GM18861 (cell line): Measurements from ENCODE around the gene EMP2.
"Not testable (repeated sequence)": the region's sequence is repeated elsewhere in the genome, so short reads cannot be mapped to it uniquely, and the experiment has no call there.

Experiments
- ATAC-seq: cut with Tn5 transposase; IDR thresholded peaks from one replicate; pipeline ENCODE4 v1.9.1; 2021; ENCODE audit not compliant: unreplicated experiment

The EMP2 gene

DNA sequence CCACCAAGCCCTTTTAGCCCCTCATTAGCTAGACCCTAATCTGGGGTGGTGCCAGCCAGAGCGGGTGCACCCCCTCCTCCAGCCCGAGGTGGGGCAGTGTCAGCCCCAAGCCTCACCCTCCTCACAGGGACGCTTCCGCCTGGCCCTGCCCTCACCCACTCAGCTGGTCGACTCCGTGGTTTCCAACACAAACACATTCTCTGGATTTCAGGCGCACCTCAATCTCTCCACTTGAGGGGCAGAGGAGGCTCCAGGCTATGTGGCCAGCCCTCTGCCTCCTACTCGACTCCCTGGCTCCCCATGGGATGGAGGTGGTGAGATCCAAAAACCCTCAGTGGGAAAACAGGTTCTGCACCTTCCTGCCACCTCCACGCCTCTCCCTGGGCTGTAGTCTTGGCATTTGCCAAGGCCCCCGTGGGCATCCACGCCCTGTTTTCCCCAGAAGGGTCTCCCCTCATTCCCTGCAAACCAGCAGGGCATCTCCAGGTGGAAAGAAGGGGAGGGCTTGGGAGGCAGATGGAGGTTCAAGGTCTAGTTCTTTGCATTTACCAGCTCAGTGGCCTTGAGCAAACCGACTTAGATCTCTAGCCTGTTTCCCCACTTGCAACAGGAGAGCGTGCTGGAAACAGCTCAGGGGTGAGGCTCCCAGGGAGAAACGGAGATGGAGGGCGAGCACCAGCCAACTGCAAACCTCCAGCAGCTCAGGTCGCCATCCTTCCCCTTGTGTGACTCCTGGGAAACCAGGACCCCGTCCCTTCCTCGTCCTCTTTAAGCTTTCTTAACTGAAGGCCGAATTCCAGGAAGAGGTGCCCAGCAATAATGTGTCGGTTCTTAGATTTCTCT, 1.7 kb downstream of the EMP2 start:
- no peak for ATAC-seq

DNA sequence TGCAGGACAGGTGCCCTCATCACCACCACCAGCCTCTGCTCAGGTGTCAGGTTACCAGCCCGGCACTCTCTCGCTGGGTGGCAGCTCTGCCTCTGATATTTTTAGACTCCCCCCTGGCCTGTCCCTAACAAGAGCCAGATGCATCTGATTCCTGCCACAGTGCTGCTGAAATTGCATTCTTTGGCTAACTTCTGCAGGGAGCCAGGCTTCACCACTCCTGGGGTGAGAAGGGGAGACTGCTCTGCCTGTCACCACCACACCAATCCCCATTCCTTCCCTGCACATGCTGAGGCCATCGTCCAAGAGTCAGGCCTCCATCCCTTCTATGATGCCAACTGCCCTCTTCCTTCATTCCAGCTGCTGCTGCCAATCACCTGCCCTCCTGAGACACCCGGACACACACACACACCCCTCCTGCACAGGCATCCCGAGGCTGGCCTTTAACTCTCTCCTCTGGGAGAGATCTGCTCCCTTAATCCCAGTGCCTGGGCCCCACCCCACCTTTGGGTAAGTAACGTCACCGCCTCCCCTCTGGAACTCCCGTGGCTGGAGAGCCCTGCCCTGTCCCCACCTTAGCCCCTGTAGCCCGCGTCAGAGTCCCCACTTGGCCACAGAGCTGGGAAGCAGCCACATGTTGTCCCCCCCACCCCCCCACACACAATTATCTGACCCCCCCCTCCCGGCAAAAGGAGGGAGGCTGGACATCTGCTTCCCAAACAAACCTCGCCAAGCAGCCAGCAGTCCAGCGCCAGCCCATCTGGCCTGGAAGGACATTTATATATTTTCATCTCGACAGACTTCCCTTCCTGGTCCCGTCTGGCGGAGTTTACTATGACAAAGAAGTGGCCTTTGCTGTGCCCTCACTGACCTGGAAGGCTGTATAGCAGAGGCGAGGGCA, 2.8 kb downstream of the EMP2 start:
- no peak for ATAC-seq

DNA sequence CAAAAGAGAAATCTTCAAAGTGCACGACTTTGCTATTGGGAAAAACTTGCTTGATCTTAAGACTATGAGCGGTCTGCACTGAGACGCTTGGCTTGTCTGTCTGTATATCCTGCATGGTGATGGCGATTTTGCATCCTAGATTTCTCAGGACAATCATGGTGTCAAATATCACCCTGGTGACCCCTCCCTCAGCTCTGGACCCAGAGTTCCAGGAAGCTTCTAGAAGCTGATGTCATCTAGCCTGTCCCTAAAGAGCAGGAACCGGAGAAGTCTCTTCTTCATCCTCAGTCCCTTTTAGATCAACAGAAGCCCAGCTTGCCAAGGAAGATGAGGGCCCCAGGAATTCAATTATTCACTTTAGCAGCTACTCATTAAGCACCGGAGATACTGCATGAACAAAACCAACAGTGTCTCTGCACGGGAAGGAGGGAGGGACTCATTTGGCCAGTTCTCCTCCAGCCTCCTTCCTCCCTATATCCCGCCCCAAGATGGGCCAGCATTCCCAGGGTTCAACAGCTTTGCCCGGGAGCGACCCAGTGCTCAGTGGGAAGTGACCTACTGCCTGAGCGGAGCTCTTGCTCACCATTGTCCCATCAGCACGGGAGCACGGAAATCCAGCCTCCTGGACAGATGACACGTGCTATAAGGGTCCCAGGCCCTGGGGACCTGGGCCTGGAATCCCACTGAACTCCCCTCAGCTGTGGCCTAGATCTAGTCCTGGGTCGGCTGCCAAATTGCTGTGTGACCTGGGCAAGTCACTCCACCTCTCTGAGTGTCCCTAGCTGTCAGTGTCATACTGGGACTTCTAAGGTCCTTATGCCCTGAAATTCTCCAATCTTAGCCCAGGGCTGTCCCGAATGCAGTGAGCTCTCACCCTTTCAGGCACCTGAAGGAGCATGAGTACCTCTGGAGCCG, 3.8 kb downstream of the EMP2 start:
- no peak for ATAC-seq

DNA sequence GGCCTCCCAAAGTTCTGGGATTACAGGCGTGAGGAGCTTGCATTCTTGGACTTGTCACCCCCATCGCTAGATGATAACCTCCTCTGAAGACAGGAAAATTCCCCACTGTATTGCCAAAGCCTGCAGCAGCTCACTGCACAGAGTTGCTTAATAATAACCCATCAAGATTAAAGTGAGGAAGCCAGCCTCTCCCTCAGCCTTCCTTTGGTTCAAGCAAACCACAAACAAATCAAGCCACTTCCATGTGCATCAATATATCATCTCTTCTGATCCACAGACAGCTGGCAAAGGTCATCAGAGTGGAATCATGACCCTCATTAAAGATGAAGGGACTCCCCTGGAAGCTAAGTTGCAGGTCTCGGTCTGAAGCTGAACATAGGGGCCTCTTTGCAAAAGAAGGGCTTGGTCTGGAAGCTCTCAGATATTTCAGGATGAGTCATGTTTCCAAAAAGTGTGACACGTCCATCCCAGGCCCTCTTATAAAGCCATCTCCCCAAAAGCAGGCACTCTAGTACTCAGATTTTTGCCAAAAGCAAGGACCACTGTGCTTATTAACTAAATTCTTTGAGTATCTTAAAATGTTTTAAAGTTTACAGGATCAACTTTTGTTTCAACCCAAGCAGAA, 4.8 kb downstream of the EMP2 start:
- no peak for ATAC-seq

DNA sequence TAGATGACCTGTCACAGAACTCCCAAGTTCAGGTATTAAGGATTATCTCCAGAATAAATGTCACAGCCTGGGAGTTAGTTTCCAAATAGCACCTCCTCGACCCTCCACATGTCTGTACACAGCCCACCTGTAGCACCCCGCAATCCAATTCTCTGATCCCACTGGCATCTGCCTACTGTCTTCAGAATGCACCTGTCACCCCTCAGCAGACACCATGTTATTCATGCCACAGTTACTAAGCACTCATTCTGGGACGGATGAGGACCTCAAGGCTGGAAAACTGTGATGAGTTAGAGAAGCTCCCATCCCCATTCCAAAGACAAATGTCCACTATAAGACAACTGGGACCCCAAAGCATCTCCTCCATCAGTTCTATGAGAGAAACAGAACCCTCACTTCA, 7.8 kb downstream of the EMP2 start:
- no peak for ATAC-seq

GRCh38 chr16:10571354-10571753, 9.0 kb downstream of the EMP2 start:
- ATAC-seq: no peak

DNA sequence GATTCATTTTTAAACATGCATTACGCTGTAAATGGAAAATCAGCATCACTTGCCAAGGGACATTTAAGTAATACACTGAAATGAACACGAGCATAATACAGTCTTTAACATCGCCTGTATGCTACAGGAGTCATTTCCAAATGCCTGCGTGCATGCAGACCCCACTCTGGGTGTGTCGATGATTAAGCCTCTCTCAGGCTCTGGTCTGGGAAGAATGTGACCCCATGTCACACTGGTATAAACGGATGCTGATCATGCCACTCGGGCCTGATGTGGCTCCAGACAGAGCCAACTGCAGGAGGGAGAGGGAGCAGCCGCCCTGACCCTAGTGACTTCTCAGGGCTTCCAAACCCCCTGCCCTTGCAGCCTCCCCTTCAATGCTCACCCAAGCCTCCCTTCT, 10.8 kb downstream of the EMP2 start:
- ATAC-seq: no peak

GRCh38 chr16:10566613-10567012, 13.8 kb downstream of the EMP2 start:
- ATAC-seq: no peak

GRCh38 chr16:10565167-10565566, 15.2 kb downstream of the EMP2 start:
- ATAC-seq: no peak

DNA sequence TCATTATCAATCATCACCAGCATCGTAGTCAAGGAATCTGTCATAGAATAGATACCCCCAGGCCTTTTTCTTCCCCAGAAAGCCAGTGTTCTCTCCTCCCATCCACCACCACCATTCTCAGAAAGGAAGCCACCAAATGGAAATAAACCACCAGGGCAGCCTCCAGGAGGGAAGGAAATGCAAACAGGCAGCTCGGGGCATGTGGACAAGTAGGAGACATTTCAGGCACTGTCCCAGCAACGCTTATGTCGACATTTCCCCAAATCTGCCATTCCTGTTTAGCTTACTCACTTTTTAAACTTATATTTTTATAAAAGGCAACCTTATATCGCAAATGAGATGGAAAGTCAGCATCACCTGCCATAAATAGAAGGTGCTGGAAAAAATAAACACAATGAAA, 15.8 kb downstream of the EMP2 start:
- no peak for ATAC-seq

- no peak for ATAC-seq
These were observed 18.0 kb downstream of the EMP2 start for GRCh38 chr16:10562361-10562899.

DNA sequence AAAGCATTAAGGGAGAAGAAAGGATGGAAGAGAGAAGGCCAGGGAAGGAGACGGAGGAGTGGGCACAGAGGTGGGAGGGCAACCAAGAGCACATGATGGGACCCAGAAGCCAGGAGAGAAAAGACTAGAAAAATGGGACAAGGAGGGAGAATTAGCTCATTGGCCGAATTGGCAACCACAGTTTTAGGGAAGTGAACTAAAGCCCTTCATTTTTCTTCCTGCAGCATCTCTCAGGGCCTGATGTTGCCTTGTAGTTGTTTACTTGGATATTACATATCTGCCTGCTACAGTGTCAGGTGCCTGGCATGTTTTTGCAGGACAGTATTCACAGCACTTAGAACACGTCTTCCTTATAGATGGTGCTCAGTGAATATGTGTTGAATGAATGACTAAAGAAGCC, 19.0 kb downstream of the EMP2 start:
- no peak for ATAC-seq

DNA sequence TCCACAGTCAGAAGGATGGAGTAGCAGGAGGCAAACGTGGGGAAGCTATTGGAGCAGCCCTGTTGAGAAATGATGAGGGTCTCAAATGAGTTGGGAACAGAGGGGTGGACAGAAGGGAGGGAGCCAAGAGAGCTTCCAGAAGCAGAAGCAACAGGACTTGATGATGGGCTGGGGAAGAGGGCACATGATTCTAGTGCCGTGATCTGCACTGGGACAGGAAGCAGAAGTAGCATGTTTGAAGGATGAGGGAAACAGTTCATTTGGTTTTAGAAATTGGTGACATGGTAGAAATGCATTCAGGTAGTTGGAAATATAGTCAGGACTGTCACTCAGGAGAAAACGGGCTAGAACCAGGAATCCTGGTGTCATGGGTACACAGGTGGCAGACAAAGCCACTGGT, 19.4 kb downstream of the EMP2 start:
- ATAC-seq: no peak

- ATAC-seq: not testable (repeated sequence)
These were observed 20.6 kb downstream of the EMP2 start for GRCh38 chr16:10559792-10560191.

GRCh38 chr16:10558746-10559641, 21.4 kb downstream of the EMP2 start:
- no peak for ATAC-seq

DNA sequence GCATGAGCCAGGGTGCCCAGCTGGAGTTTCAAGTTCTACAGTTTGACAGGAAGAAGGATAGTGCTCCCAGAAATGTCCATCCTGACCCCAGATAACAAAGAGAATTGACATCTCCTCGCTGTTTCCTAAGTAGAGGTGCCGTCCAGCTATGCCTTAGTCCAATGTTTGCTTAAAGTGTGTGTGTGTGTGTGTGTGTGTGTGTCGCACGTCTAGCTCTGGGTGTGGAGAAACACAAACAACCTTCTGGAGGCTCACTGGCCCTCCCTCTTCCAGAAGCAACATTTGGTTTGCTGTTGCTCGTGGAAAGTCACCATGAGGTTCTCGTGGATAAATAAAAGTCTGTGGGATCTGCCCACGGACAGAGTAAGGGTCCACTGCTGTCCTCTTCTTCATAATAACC, 22.1 kb downstream of the EMP2 start:
- ATAC-seq: no peak

DNA sequence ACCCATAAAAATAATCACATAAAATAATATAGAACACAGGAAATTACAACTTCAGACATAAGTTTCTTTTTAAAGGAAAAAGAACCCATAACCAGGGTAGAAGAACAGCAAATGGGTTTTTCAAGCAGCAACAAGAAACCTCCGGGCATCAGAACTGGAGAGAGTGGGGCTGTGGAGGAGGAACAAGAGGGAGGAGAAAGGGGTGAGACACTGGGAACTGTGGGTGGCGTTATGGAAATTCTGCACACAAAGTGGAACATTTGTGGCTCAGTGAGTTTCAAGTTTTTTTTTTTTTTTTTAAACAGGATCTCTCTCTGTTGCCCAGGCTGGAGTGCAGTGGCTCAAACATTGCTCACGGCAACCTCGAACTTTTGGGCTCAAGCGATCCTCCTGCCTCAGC, 22.6 kb downstream of the EMP2 start:
- ATAC-seq: no peak

DNA sequence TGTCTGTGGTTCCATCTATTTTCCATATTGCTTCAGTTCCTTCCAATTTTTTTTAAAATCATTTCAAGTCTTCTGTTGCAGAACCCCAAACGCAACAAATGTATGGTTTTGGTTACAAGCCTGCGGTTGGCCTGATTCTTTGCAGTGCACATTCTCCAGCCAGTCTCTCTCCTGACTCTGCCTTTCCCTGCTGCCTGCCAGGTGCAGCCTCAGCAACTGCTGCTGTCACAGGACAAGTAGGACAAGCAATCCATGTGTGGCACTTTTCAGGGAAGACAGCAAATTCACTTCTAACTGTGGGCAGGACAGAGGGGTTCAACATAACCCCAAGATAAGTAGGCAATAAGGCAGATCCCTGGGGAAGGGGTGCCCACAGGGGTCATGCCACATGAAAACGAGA, 24.2 kb downstream of the EMP2 start:
- no peak for ATAC-seq

GRCh38 chr16:10554569-10554968, 25.8 kb downstream of the EMP2 start:
- no peak for ATAC-seq
